GM12873 (cell line): Measurements from ENCODE around the gene RND3.

ENCODE experiments used
- CTCF ChIP-seq: IDR thresholded peaks from 2 replicates; pipeline ENCODE4 v1.5.1; 2012; ENCODE audit warnings: low read depth, mild to moderate bottlenecking, moderate library complexity, low read length, control low read depth; ENCODE audit not compliant: insufficient read depth; ENCODE audit errors: missing control alignments

The RND3 gene

GRCh38 chr2:150478200-150478974, 9.1 kb downstream of the RND3 start:
- TF ChIP-seq CTCF, result no peak

- no peak for TF ChIP-seq CTCF
These were observed 10.1 kb downstream of the RND3 start for GRCh38 chr2:150477347-150477746.

- TF ChIP-seq CTCF, result no peak
These were observed 10.6 kb downstream of the RND3 start for GRCh38 chr2:150476809-150477302.

- TF ChIP-seq CTCF, result no peak
These were observed 11.2 kb downstream of the RND3 start for GRCh38 chr2:150476286-150476685.

- TF ChIP-seq CTCF, result no peak
These were observed 11.8 kb downstream of the RND3 start for GRCh38 chr2:150475479-150476250.

GRCh38 chr2:150474326-150475074, 13.0 kb downstream of the RND3 start:
- TF ChIP-seq CTCF, result no peak

- TF ChIP-seq CTCF, result no peak
These were observed 13.7 kb downstream of the RND3 start for GRCh38 chr2:150473767-150474166.
